Aorta (tissue), 5 donors: Measurements from ENCODE around the gene LCE2B. TPM values are rescaled to one million over a fixed set of nuclear protein-coding genes. Genes with fewer than 3 reads are reported as not detected.
"Not testable (repeated sequence)": the region's sequence is repeated elsewhere in the genome, so short reads cannot be mapped to it uniquely, and the experiment has no call there.

Experiments
- ATAC-seq: fragments of 200-7000 bp; cut with Tn5 transposase; one replicate; pipeline ENCODE4 v1.9.1; 2022; ENCODE audit warnings: moderate library complexity; ENCODE audit not compliant: low FRiP score
- DNase-seq, 2 donors: peaks; one replicate each; pipeline ENCODE4 v3.0.0-alpha.2; 2020
- H3K27ac ChIP-seq, 2 donors: one replicate each; pipeline ENCODE4 v1.5.1; 2013; ENCODE audit warnings: low read length in 2 of 2, mild to moderate bottlenecking in 2 of 2, moderate library complexity in 2 of 2, control low read depth in 1 of 2, inconsistent platforms in 1 of 2, low read depth in 1 of 2
- H3K27me3 ChIP-seq, 2 donors: one replicate each; pipeline ENCODE4 v1.6.1; 2013; ENCODE audit warnings: control low read depth in 1 of 2, low read length in 1 of 2, mild to moderate bottlenecking in 1 of 2, moderate library complexity in 1 of 2; ENCODE audit not compliant: insufficient read depth in 2 of 2, control insufficient read depth in 1 of 2
- H3K36me3 ChIP-seq, 2 donors: one replicate each; pipeline ENCODE4 v1.6.1; 2013; ENCODE audit warnings: control low read depth in 1 of 2, low read length in 1 of 2, mild to moderate bottlenecking in 1 of 2; ENCODE audit not compliant: insufficient read depth in 2 of 2, control insufficient read depth in 1 of 2
- H3K4me1 ChIP-seq, 2 donors: one replicate each; pipeline ENCODE4 v1.6.1; 2013; ENCODE audit warnings: low read length in 2 of 2, control low read depth in 1 of 2, mild to moderate bottlenecking in 1 of 2, moderate library complexity in 1 of 2; ENCODE audit not compliant: insufficient read depth in 2 of 2, control insufficient read depth in 1 of 2
- H3K4me3 ChIP-seq, 2 donors: one replicate each; pipeline ENCODE4 v1.5.1; 2013; ENCODE audit warnings: low read length in 2 of 2, control low read depth in 1 of 2, mild to moderate bottlenecking in 1 of 2
- H3K9me3 ChIP-seq: one replicate; pipeline ENCODE4 v1.6.1; 2013; ENCODE audit warnings: mild to moderate bottlenecking, low read length; ENCODE audit not compliant: control insufficient read depth
- WGBS, 2 donors: extraction: QIAGEN DNeasy Blood & Tissue Kit; methylation state at CpG; one replicate each; pipeline ENCODE4 v1.1.7; 2013; 5-methylcytosine and 5-hydroxymethylcytosine counted together
- intact Hi-C, 2 donors: fragments of 100-400 bp; cut with DNase I; formaldehyde crosslinking; loops; one replicate each; pipeline versions ENCODE4 v1.14.2 to v1.15.0; 2022
- long read RNA-seq, 2 donors: library from polyadenylated mRNA; unstranded; transcript quantifications; one replicate each; pipeline ENCODE4 v2.0.0, GENCODE V29; 2020 to 2021
- polyA plus RNA-seq, 2 donors: library from polyadenylated mRNA; stranded (reverse); fragments of 200-250 nt; gene quantifications; one replicate each; pipeline ENCODE4 v1.2.3, GENCODE V29; 2013
- total RNA-seq, 2 donors: library from RNA; stranded (reverse); fragmentation: NEBNext Ultra II Directional; extraction: Animal tissue kit (Norgen Biotek cat#: 25700); gene quantifications; one replicate each; pipeline ENCODE4 v1.2.1, GENCODE V29; 2021
- donor health status: healthy with polysubstance abuse.
- donor health status: Bipolar disorder and iron deficiency.
- donor health status: DM: no; HTN: no; CAD: no.
- donor health status: DM: no; HTN: no; CAD: no.
- donor health status: DM: yes; HTN: yes; CAD: no.

LCE2B gene, protein sequence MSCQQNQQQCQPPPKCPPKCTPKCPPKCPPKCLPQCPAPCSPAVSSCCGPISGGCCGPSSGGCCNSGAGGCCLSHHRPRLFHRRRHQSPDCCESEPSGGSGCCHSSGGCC
- total RNA-seq: not detected
- not detected for polyA plus RNA-seq
- long read RNA-seq, donor 1: 0 reads
- long read RNA-seq, donor 2: 0 reads

DNA sequence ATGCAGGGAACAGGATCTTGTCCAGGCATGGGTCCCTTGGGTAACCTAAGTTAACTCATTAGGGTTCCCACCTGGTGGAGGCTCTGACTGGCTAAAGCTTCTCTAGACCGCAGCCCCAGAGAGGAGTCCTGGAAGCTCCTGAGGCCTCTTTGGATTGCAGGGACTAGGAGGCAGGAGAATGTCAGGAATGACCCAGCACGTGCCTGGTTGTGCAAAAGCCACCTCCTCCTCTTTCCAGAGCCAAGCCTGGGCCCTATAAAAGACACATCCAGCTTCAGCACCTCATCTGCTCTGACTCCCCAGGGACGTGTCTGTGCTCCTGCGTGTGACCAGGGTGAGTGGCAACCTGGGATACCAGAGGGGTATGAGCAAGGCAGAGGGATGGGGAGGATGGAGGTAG, at the start of gene LCE2B:
Gene LCE2B, plus strand, starts transcription at position 301 of the 400 bp plus-strand sequence. CDS start 721 bp downstream, outside the sequence.
- ATAC-seq, DNase-seq: not testable (repeated sequence)

GRCh38 chr1:152640351-152640750, 45.6 kb upstream of the LCE2B start:
- no peak for DNase-seq
- Histone ChIP-seq H3K27me3 (no peaks in the 10 kb centered on the region), H3K4me1 (no peaks in the 10 kb centered on the region), H3K36me3 (no peaks in the 10 kb centered on the region), H3K27ac (no peak overlapping the region), H3K4me3 (no peak overlapping the region), H3K9me3 (peaks cover 5% of the 10 kb centered on the region)
- 50 to 61% methylated on average over 1 of the region's 1 CpG for WGBS, 2 donors
- intact Hi-C loops: no loop called here
- ATAC-seq: no peak

More for the DNA sequence above, at the start of gene LCE2B:
- H3K36me3 ChIP-seq, H3K27ac ChIP-seq, H3K27me3 ChIP-seq, intact Hi-C loops, H3K9me3 ChIP-seq, H3K4me1 ChIP-seq, H3K4me3 ChIP-seq: not testable (repeated sequence)
- 64 to 68% methylated on average over 2 to 4 of the region's 4 CpGs for WGBS, 2 donors

- ATAC-seq (no peak), DNase-seq (no peak)
- no peak overlapping the region for H3K4me3 ChIP-seq
- no peaks in the 10 kb centered on the region for H3K27me3 ChIP-seq
- 35 to 41% methylated on average over 3 of the region's 3 CpGs for WGBS, 2 donors
- no peaks in the 10 kb centered on the region for H3K4me1 ChIP-seq
- intact Hi-C loops: no loop called here
- no peaks in the 10 kb centered on the region for H3K36me3 ChIP-seq
- peaks cover 3% of the 10 kb centered on the region for H3K9me3 ChIP-seq
- no peak overlapping the region for H3K27ac ChIP-seq
These were observed 42.0 kb upstream of the LCE2B start for GRCh38 chr1:152643945-152644344.

- H3K36me3 ChIP-seq: no peaks in the 10 kb centered on the region
- intact Hi-C loops: no loop called here
- ATAC-seq (no peak), DNase-seq (no peak)
- H3K9me3 ChIP-seq: peaks cover 2% of the 10 kb centered on the region
- WGBS, 2 donors: 36 to 41% methylated on average over 3 of the region's 3 CpGs
- no peaks in the 10 kb centered on the region for H3K27me3 ChIP-seq
- no peaks in the 10 kb centered on the region for H3K4me1 ChIP-seq
- no peak overlapping the region for H3K27ac ChIP-seq
- H3K4me3 ChIP-seq: no peak overlapping the region
These were observed 40.8 kb upstream of the LCE2B start for GRCh38 chr1:152645146-152645545.

DNA sequence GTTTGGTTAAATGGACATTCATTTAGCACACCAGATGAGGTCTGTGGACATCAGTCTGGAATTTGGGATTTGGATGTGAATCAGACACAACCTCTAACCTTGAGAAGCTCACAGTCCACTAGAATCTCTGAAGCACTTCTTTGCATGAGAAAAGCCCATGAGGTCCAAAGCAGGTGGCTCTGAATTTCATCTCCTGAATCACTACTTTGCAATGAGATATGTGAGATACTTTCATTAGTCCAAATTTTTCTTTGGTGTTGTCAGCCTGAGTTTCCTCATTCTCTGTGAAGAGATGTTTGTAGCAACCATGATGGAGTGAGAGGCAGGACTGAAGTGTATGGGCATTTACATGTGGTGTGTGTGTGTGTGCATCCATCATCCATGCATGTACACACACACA, 39.3 kb upstream of the LCE2B start:
- no peak for ATAC-seq
- Histone ChIP-seq H3K4me1 (no peaks in the 10 kb centered on the region), H3K27me3 (no peaks in the 10 kb centered on the region), H3K36me3 (no peaks in the 10 kb centered on the region), H3K4me3 (no peak overlapping the region), H3K9me3 (peaks cover 2% of the 10 kb centered on the region), H3K27ac (no peak overlapping the region)
- intact Hi-C loops: no loop called here
- no peak for DNase-seq

DNA sequence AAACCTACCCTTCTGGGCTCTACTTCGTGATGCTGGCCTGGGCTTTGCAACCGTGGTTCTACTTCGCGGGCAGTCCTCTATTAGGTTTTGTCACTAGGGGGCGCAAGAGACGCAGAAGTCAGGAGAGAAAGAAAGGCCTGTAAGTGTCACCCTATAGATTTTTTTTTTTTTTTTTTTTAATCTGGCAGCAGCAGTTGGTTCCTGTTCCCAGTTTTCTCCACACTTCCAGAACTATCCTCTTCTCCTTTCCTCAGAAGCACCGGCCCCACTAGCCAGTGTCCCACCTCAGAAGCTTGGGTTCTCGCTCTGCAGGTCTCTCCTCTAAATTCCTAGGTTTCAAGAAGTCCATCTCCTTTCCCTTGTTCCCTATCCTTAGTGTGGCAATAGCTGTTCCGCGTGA, 31.8 kb upstream of the LCE2B start:
- Histone ChIP-seq H3K27me3 (no peaks in the 10 kb centered on the region), H3K4me1 (no peaks in the 10 kb centered on the region), H3K27ac (no peak overlapping the region), H3K36me3 (no peaks in the 10 kb centered on the region), H3K9me3 (no peaks in the 10 kb centered on the region), H3K4me3 (no peak overlapping the region)
- DNase-seq (no peak), ATAC-seq (no peak)
- 25 to 29% methylated on average over 10 of the region's 10 CpGs for WGBS, 2 donors
- intact Hi-C loops: loop anchor here in 1 of 2 donors (10.0 kb wide), 1 partner anchor 571 kb away; no protein-coding TSS in a partner anchor

DNA sequence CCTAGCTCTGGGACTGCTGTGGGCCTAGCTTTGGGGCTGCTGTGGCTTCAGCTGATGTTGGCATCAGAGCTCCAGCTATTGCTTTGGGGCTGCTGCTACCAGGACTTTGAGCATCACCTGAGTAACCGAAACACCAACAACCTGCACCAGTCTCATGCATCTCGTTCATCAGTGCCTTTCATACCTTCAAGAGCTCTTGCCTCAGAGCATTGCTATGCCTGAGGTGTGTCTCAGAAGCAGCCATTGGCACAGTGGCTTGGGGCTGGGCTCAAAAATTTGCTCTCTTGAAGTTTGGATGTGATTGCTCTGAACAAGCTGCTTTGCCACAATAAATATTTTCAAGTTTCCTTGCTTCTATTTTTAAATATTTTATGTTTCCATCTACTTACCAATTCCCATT, 29.5 kb upstream of the LCE2B start:
- no peaks in the 10 kb centered on the region for H3K9me3 ChIP-seq
- ATAC-seq: no peak
- no peak overlapping the region for H3K27ac ChIP-seq
- DNase-seq: no peak
- H3K27me3 ChIP-seq: no peaks in the 10 kb centered on the region
- no peak overlapping the region for H3K4me3 ChIP-seq
- no peaks in the 10 kb centered on the region for H3K36me3 ChIP-seq
- intact Hi-C loops: loop anchor here in 1 of 2 donors (10.0 kb wide), 1 partner anchor 568 kb away; no protein-coding TSS in a partner anchor
- 61 to 62% methylated on average over 2 of the region's 2 CpGs for WGBS, 2 donors
- H3K4me1 ChIP-seq: no peaks in the 10 kb centered on the region

GRCh38 chr1:152657677-152658076, 28.2 kb upstream of the LCE2B start:
- intact Hi-C loops: loop anchor here in 1 of 2 donors (10.0 kb wide), 1 partner anchor 567 kb away; no protein-coding TSS in a partner anchor
- H3K4me3 ChIP-seq: no peak overlapping the region
- WGBS, 2 donors: 86 to 87% methylated on average over 4 of the region's 4 CpGs
- no peak overlapping the region for H3K27ac ChIP-seq
- H3K36me3 ChIP-seq: no peaks in the 10 kb centered on the region
- no peaks in the 10 kb centered on the region for H3K4me1 ChIP-seq
- ATAC-seq (no peak), DNase-seq (no peak)
- no peaks in the 10 kb centered on the region for H3K27me3 ChIP-seq
- H3K9me3 ChIP-seq: no peaks in the 10 kb centered on the region

DNA sequence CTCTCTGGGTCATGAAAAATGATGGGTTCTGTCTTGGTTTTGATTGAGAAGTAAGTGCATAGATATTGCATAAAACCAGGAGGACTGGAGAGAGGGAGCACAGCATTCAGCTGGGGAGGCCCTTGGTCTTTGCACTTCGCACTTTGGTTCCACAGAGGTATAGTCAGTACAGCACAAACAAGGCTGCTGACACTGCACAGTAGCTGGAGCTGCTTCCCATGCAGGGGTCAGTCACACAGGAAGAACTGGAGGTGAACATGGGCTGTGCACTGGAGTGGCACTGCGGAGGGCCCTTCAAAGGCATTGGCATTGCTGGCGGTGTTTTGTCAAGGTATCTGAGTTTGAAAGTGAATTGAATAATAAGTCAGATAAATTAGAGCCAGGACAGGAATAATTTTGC, 27.3 kb upstream of the LCE2B start:
- ATAC-seq: no peak
- H3K4me1 ChIP-seq: no peaks in the 10 kb centered on the region
- intact Hi-C loops: loop anchor here in 1 of 2 donors (10.0 kb wide), 1 partner anchor 566 kb away; no protein-coding TSS in a partner anchor

More for the DNA sequence above, 27.3 kb upstream of the LCE2B start:
- no peak overlapping the region for H3K27ac ChIP-seq
- H3K9me3 ChIP-seq: no peaks in the 10 kb centered on the region
- no peak overlapping the region for H3K4me3 ChIP-seq
- DNase-seq: no peak
- H3K36me3 ChIP-seq: no peaks in the 10 kb centered on the region
- 85 to 88% methylated on average over 3 of the region's 3 CpGs for WGBS, 2 donors
- no peaks in the 10 kb centered on the region for H3K27me3 ChIP-seq
